Measurements from ENCODE around the gene PLEKHM2.

GRCh38 chr1:15739259-15739658 lies 55.1 kb downstream of the PLEKHM2 start:
- TF ChIP-seq POLR2A (IDR thresholded peaks at IDR 0.05) (no peak), CTCF (IDR thresholded peaks at IDR 0.05) (no peak)
